Measurements from ENCODE around the gene HOXB8. TPM values are rescaled to one million over a fixed set of nuclear protein-coding genes. Genes with fewer than 3 reads are reported as not detected.

HOXB8 gene
- total RNA-seq, 1 donor from 2014 or later: not detected

DNA sequence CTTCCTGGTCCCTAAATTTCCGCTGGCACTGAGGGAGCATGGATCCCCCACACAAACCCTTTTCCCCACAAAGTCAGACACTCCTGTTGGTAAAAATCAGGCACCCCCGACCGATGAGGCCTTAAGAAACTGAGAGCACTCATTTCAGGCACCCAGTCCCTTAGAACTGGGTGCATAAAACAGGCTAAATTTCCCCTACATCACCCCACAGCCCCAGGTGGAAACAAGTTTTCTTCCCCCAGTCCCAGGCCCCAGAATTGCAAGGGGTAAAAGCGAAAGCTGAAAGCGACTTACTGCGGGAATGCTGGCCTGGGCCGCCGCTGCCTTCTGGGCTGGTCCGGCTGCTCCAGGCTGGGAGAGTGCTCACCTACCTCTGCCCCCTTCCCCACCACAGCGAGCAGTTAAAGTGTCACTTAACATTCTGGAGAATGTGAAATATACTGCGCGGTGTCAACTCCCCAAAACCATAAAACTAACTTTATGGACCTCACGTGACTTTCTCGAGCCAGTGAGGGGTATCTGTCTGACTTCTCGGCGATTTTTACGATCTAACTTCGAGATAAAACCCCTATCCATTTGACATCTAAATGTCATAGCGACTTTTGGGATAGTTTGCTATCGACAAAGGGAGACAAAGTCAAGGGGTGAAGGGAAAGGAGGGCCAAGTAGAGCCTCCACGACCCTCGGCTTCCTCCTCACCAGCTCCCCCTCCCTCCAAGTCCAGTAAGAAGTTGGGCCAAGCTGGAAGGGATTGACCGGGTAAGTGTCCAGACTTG is 25.1 kb downstream of the HOXB8 start, which contains the start of gene HOXB3:
HOXB3 (minus strand) TSS at position 411 of the 776 bp plus-strand sequence. CDS start 37,767 bp downstream, outside the sequence.
- Histone ChIP-seq H3K9me3 (ENCODE audit: low read depth) (no peaks in the 10 kb centered on the region), H3K27ac (no peak within 1 kb of the TSS), H3K9ac (no peak within 1 kb of the TSS), H4K20me1 (ENCODE audit: low read depth) (peaks cover 92% of the 10 kb centered on the region), H3K4me1 (no peaks in the 10 kb centered on the region), H3K36me3 (no peaks in the 10 kb centered on the region), H3K4me2 (no peak within 1 kb of the TSS), H2AFZ (replicated peaks) (no peak within 1 kb of the TSS), H3K79me2 (ENCODE audit: low read depth) (no peaks in the 10 kb centered on the region), H3F3A (ENCODE audit: low read depth) (no peaks in the 10 kb centered on the region), H3K27me3 (peaks cover 100% of the 10 kb centered on the region), H3K4me3 (no peak within 1 kb of the TSS)
- H3K27me3 Mint-ChIP-seq (ENCODE audit: insufficient read depth, low read depth): peaks cover 97% of the 10 kb centered on the region
- H3K36me3 Mint-ChIP-seq: no peaks in the 10 kb centered on the region
- peak within 1 kb of the TSS; percentile 58 for H3K4me3 Mint-ChIP-seq
- TF ChIP-seq, protein P1, sequence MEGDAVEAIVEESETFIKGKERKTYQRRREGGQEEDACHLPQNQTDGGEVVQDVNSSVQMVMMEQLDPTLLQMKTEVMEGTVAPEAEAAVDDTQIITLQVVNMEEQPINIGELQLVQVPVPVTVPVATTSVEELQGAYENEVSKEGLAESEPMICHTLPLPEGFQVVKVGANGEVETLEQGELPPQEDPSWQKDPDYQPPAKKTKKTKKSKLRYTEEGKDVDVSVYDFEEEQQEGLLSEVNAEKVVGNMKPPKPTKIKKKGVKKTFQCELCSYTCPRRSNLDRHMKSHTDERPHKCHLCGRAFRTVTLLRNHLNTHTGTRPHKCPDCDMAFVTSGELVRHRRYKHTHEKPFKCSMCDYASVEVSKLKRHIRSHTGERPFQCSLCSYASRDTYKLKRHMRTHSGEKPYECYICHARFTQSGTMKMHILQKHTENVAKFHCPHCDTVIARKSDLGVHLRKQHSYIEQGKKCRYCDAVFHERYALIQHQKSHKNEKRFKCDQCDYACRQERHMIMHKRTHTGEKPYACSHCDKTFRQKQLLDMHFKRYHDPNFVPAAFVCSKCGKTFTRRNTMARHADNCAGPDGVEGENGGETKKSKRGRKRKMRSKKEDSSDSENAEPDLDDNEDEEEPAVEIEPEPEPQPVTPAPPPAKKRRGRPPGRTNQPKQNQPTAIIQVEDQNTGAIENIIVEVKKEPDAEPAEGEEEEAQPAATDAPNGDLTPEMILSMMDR (IDR thresholded peaks at IDR 0.05): no peak
- TF ChIP-seq EZH2 (IDR thresholded peaks at IDR 0.05) (peak; percentile 82), EZH2phosphoT487 (IDR thresholded peaks at IDR 0.05) (peak; percentile 82)
- H3K9me3 Mint-ChIP-seq: peaks cover 11% of the 10 kb centered on the region
- peaks cover 11% of the 10 kb centered on the region for H3K4me1 Mint-ChIP-seq
- DNase-seq (ENCODE audit: low spot score): no peak
- no peak within 1 kb of the TSS for H3K27ac Mint-ChIP-seq

DNA sequence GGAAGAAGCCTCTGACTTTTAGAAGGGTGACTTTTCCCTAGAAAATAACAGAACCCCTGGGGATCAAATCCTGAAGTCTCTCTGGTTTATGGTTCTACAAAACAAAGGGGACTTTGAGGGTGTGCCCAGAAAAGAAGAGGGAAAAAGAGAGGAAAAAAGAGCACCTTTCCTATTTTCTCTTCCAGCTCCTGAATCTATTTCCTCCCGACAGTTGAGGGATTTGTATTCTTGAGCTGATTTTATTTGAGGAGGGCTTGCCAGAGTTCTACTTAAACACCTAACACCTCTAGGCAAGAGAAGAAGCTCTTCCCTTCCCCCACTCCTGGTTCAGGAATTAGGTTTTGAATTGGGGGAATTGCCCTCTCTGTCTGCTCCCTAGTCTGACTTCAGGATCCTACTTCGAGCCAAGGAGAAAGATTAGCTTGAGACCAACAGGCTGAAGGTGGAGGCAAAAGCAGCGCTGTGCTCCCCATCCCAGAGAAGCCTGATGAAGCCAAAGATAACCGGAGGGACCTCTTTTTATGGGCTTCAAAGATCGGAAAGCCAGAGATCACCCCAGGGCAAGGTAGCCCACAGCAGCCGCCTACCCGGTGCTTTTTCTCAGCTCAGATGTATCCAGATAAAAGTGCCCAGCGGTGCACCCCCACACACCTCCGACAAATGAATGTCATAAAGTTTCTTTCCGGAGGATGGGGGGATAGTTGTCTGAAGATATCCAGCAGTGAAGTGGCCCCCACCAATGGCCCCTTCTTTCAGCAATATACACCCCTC is 25.8 kb downstream of the HOXB8 start:
- H3K36me3 ChIP-seq: no peaks in the 10 kb centered on the region
- Mint-ChIP-seq H3K36me3 (no peaks in the 10 kb centered on the region), H3K4me1 (peaks cover 11% of the 10 kb centered on the region)

DNA sequence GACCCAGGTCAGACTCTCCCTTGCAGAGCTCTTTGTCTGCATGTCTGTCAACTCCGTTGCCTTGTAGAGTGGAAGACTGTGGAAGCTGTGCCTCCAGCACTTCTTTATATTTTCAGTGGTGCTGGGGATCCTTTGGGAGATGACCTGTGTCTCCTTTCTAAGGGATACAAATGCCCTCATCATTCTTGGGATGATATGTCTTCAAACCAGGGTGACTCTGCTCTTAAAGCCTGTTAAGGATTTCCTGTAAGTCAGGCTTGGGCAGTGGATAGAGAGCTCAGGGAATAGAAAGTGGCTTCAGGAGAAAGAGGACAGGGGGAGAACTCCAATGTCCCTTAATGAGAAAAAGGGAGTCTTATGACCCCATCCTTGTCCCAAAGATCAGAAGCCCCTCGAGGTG is 26.6 kb downstream of the HOXB8 start:
- no peak overlapping the region for H3K9ac ChIP-seq
- no peak overlapping the region for H3K4me3 ChIP-seq
- no peaks in the 10 kb centered on the region for H3F3A ChIP-seq (ENCODE audit: low read depth)
- H2AFZ ChIP-seq (replicated peaks): no peak overlapping the region
- no peaks in the 10 kb centered on the region for H3K4me1 ChIP-seq
- Mint-ChIP-seq H3K9me3 (peaks cover 11% of the 10 kb centered on the region), H3K36me3 (no peaks in the 10 kb centered on the region), H3K4me3 (peak overlapping the region; percentile 3), H3K27me3 (ENCODE audit: insufficient read depth, low read depth) (peaks cover 97% of the 10 kb centered on the region), H3K27ac (no peak overlapping the region), H3K4me1 (peaks cover 8% of the 10 kb centered on the region)
- no peak for TF ChIP-seq EZH2phosphoT487 (IDR thresholded peaks at IDR 0.05)
- TF ChIP-seq, protein P1 (IDR thresholded peaks at IDR 0.05): no peak
- TF ChIP-seq EZH2 (IDR thresholded peaks at IDR 0.05): peak; percentile 9
- no peaks in the 10 kb centered on the region for H3K36me3 ChIP-seq
- no peak overlapping the region for H3K27ac ChIP-seq
- H3K79me2 ChIP-seq (ENCODE audit: low read depth): no peaks in the 10 kb centered on the region
- no peak for DNase-seq (ENCODE audit: low spot score)
- no peaks in the 10 kb centered on the region for H3K9me3 ChIP-seq (ENCODE audit: low read depth)
- H4K20me1 ChIP-seq (ENCODE audit: low read depth): peaks cover 94% of the 10 kb centered on the region
- no peak overlapping the region for H3K4me2 ChIP-seq
- H3K27me3 ChIP-seq: peaks cover 100% of the 10 kb centered on the region

More for the DNA sequence above, 25.8 kb downstream of the HOXB8 start:
- H2AFZ ChIP-seq (replicated peaks): no peak overlapping the region
- peaks cover 11% of the 10 kb centered on the region for H3K9me3 Mint-ChIP-seq
- H3K79me2 ChIP-seq (ENCODE audit: low read depth): no peaks in the 10 kb centered on the region
- H3K4me2 ChIP-seq: no peak overlapping the region
- H3F3A ChIP-seq (ENCODE audit: low read depth): no peaks in the 10 kb centered on the region
- H3K9ac ChIP-seq: no peak overlapping the region
- no peak overlapping the region for H3K27ac ChIP-seq
- H3K27me3 Mint-ChIP-seq (ENCODE audit: insufficient read depth, low read depth): peaks cover 97% of the 10 kb centered on the region
- no peak for DNase-seq (ENCODE audit: low spot score)
- no peaks in the 10 kb centered on the region for H3K4me1 ChIP-seq
- TF ChIP-seq, protein P1 (IDR thresholded peaks at IDR 0.05): no peak
- TF ChIP-seq EZH2 (IDR thresholded peaks at IDR 0.05): peak; percentile 12
- H3K4me3 Mint-ChIP-seq: peak overlapping the region; percentile 58
- no peak overlapping the region for H3K4me3 ChIP-seq
- no peaks in the 10 kb centered on the region for H3K9me3 ChIP-seq (ENCODE audit: low read depth)
- peaks cover 100% of the 10 kb centered on the region for H3K27me3 ChIP-seq
- H4K20me1 ChIP-seq (ENCODE audit: low read depth): peaks cover 92% of the 10 kb centered on the region
- H3K27ac Mint-ChIP-seq: no peak overlapping the region
